Fibroblast of lung (primary cell): ENCODE results near the gene DRAP1. TPM values are rescaled to one million over a fixed set of nuclear protein-coding genes. Genes with fewer than 3 reads are reported as not detected.
A peak's percentile ranks its signal among the peaks of the same experiment; 100 is the strongest.

Experiments used
- DNase-seq, 2 donors: peaks; one replicate each; pipeline versions ENCODE4 v3.0.0 to v3.0.0-alpha.2; 2010; ENCODE audit warnings: low read depth in 2 of 2
- H2AFZ ChIP-seq: 2 replicates; pipeline ENCODE4 v1.5.1; 2012; ENCODE audit warnings: low read length, control low read depth, inconsistent platforms
- H3K27ac ChIP-seq: 2 replicates; pipeline ENCODE4 v1.5.1; 2011; ENCODE audit warnings: low read length, control low read depth; ENCODE audit not compliant: insufficient read depth
- H3K27me3 ChIP-seq: 2 replicates; pipeline ENCODE4 v1.5.1; 2011; ENCODE audit warnings: mild to moderate bottlenecking, low read length; ENCODE audit not compliant: control insufficient read depth, insufficient read depth
- H3K36me3 ChIP-seq: 2 replicates; pipeline ENCODE4 v1.5.1; 2011; ENCODE audit warnings: low read length; ENCODE audit not compliant: control insufficient read depth, insufficient read depth
- H3K4me1 ChIP-seq: 2 replicates; pipeline ENCODE4 v1.5.1; 2011; ENCODE audit warnings: low read length; ENCODE audit not compliant: control insufficient read depth, insufficient read depth; ENCODE audit errors: extremely low read depth
- H3K4me2 ChIP-seq: 2 replicates; pipeline ENCODE4 v1.5.1; 2011; ENCODE audit warnings: low read length, control low read depth; ENCODE audit not compliant: insufficient read depth; ENCODE audit errors: extremely low read depth
- H3K4me3 ChIP-seq, 4 experiments: fragments of 200-600 bp in 1 of 4; sonication (generic) in 1 of 4; replicated peaks in 1 of 4; 2 replicates each; pipeline ENCODE4 v1.5.1; 2011 to 2016; ENCODE audit warnings: low read length in 4 of 4, low read depth in 3 of 4, mild to moderate bottlenecking in 3 of 4, control low read depth in 2 of 4, inconsistent platforms in 1 of 4, mixed read lengths in 1 of 4; ENCODE audit not compliant: insufficient read depth in 1 of 4; ENCODE audit errors: control extremely low read depth in 1 of 4
- H3K79me2 ChIP-seq: 2 replicates; pipeline ENCODE4 v1.5.1; 2012; ENCODE audit warnings: mild to moderate bottlenecking, low read length, inconsistent platforms; ENCODE audit not compliant: control insufficient read depth, insufficient read depth
- H3K9ac ChIP-seq: 2 replicates; pipeline ENCODE4 v1.5.1; 2011; ENCODE audit warnings: mild to moderate bottlenecking, low read length, control low read depth; ENCODE audit not compliant: insufficient read depth
- H3K9me3 ChIP-seq: 2 replicates; pipeline ENCODE4 v1.5.1; 2012; ENCODE audit warnings: low read depth, low read length; ENCODE audit not compliant: control insufficient read depth, insufficient read depth
- H4K20me1 ChIP-seq: 2 replicates; pipeline ENCODE4 v1.5.1; 2011; ENCODE audit warnings: low read length; ENCODE audit not compliant: control insufficient read depth, insufficient read depth; ENCODE audit errors: extremely low read depth
- CTCF ChIP-seq, 2 donors: IDR thresholded peaks in 1 of 2; conservative IDR thresholded peaks in 1 of 2; 1 replicate in 1 of 2; 2 replicates in 1 of 2; pipeline ENCODE4 v1.5.1; 2011 to 2012; ENCODE audit warnings: low read length in 2 of 2, control low read depth in 1 of 2, inconsistent platforms in 1 of 2, low read depth in 1 of 2, mild to moderate bottlenecking in 1 of 2
- EZH2 ChIP-seq: IDR thresholded peaks from 2 replicates; pipeline ENCODE4 v1.5.1; 2012; ENCODE audit warnings: low read length, control low read depth, mild to moderate bottlenecking; ENCODE audit errors: missing control alignments
- polyA plus RNA-seq, 2 donors: library from polyadenylated mRNA; depleted of rRNA in 1 of 2; stranded (reverse) in 1 of 2; unstranded in 1 of 2; fragments of >200 nt; gene quantifications; 2 replicates each; pipeline ENCODE4 v1.2.1, GENCODE V29; 2011 to 2012; ENCODE audit warnings: missing spikeins in 1 of 2
- total RNA-seq: library from RNA; depleted of rRNA; stranded (reverse); fragments of >200 nt; gene quantifications from 2 replicates; pipeline ENCODE4 v1.2.1, GENCODE V29; 2014

DRAP1 gene
- total and polyA plus RNA-seq, 2 donors (not counting 1 experiment from before 2014, with no cell fraction given), result 130 to 300 TPM

GRCh38 chr11:65958774-65959420, 39.7 kb downstream of the DRAP1 start:
- no peaks in the 10 kb centered on the region for H4K20me1 ChIP-seq
- H3K36me3 ChIP-seq, result no peaks in the 10 kb centered on the region

GRCh38 chr11:65960824-65961266, 41.6 kb downstream of the DRAP1 start:
- H3K36me3 ChIP-seq, result peaks cover 15% of the 10 kb centered on the region
- H4K20me1 ChIP-seq, result no peaks in the 10 kb centered on the region
- H3K9ac ChIP-seq, result peak overlapping the region; percentile 96
- H3K27ac ChIP-seq, result peak overlapping the region; percentile 79
- H3K79me2 ChIP-seq, result peaks cover 34% of the 10 kb centered on the region
- no peaks in the 10 kb centered on the region for H3K9me3 ChIP-seq
- peak overlapping the region; percentile 83 for H2AFZ ChIP-seq
- H3K27me3 ChIP-seq, result no peaks in the 10 kb centered on the region
- DNase-seq, result no peak
- H3K4me3 ChIP-seq, result peak overlapping the region; percentile 59 to 97 (median 82)
- H3K4me2 ChIP-seq, result peak overlapping the region; percentile 77
- H3K4me1 ChIP-seq, result peaks cover 7% of the 10 kb centered on the region
- no peak for TF ChIP-seq EZH2
- TF ChIP-seq CTCF (conservative IDR thresholded peaks at IDR 0.05 in 1 of 2, IDR thresholded peaks at IDR 0.05 in 1 of 2; ENCODE audit: low read depth in 1 of 2, low read length in 2 of 2), result no peak

More at GRCh38 chr11:65958774-65959420, 39.7 kb downstream of the DRAP1 start:
- no peak overlapping the region for H3K27ac ChIP-seq
- peaks cover 22% of the 10 kb centered on the region for H3K79me2 ChIP-seq
- no peaks in the 10 kb centered on the region for H3K9me3 ChIP-seq
- no peak overlapping the region for H3K9ac ChIP-seq
- H3K4me2 ChIP-seq, result no peak overlapping the region
- H3K4me3 ChIP-seq, result no peak overlapping the region
- TF ChIP-seq EZH2 (no peak), CTCF (conservative IDR thresholded peaks at IDR 0.05 in 1 of 2, IDR thresholded peaks at IDR 0.05 in 1 of 2; ENCODE audit: low read depth in 1 of 2, low read length in 2 of 2) (no peak)
- no peak for DNase-seq
- no peak overlapping the region for H2AFZ ChIP-seq
- H3K27me3 ChIP-seq, result no peaks in the 10 kb centered on the region
- H3K4me1 ChIP-seq, result peaks cover 7% of the 10 kb centered on the region

GRCh38 chr11:65961267-65962140, 42.3 kb downstream of the DRAP1 start, which contains the start of gene SART1:
SART1 (plus strand) TSS chr11:65961734; CDS start chr11:65961781, 47 bp downstream.
- Histone ChIP-seq H3K79me2 (peaks cover 36% of the 10 kb centered on the region), H3K4me1 (peaks cover 7% of the 10 kb centered on the region), H3K4me2 (peak within 1 kb of the TSS; percentile 86), H4K20me1 (no peaks in the 10 kb centered on the region), H3K27me3 (no peaks in the 10 kb centered on the region), H3K27ac (peak within 1 kb of the TSS; percentile 79), H3K9me3 (no peaks in the 10 kb centered on the region), H2AFZ (peak within 1 kb of the TSS; percentile 83), H3K4me3 (peak within 1 kb of the TSS; percentile 59 to 97 (median 82)), H3K9ac (peak within 1 kb of the TSS; percentile 96), H3K36me3 (peaks cover 21% of the 10 kb centered on the region)
- peak; percentile 97 to 98 for DNase-seq
- TF ChIP-seq CTCF (conservative IDR thresholded peaks at IDR 0.05 in 1 of 2, IDR thresholded peaks at IDR 0.05 in 1 of 2; ENCODE audit: low read depth in 1 of 2, low read length in 2 of 2) (no peak), EZH2 (no peak)
